GM12872 (cell line): ENCODE results near the gene SP140.

ENCODE experiments used
- CTCF ChIP-seq: IDR thresholded peaks from 3 replicates; pipeline ENCODE4 v1.5.1; 2011; ENCODE audit warnings: low read depth, mild to moderate bottlenecking, low read length, moderate library complexity; ENCODE audit not compliant: insufficient read depth

Gene SP140

DNA sequence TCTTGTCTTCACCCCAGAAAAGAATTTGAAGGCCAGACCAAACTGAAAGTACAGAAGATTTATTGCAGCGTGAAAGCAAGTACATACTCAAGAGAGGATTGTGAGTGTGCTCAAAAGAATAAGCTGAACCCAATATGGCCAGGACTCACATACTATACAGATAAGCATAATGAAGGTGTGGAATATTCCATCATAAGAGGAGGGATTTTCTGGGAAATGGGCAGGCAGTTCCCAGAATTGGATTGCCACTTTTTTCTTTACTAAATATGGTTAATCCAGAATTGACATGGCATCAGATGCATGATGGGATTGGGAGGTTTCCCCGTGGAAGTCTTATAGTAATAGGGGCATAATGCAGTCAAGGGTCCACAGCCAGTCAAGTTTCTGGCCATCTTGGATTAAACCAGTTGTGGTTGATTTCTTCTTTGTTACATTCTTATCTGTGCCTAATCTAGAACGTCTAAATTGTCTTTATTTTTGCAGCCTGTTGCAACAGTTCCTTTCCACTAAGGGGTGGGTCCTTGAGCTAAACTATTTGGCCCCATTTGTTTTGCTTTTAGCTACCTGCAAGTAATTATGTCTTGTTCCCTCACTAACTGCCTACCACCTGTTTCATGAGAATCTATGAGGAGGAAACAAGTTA is 110.4 kb downstream of the SP140 start:
- TF ChIP-seq CTCF = no peak

GRCh38 chr2:230343747-230344146 is 118.2 kb downstream of the SP140 start:
- no peak for TF ChIP-seq CTCF

DNA sequence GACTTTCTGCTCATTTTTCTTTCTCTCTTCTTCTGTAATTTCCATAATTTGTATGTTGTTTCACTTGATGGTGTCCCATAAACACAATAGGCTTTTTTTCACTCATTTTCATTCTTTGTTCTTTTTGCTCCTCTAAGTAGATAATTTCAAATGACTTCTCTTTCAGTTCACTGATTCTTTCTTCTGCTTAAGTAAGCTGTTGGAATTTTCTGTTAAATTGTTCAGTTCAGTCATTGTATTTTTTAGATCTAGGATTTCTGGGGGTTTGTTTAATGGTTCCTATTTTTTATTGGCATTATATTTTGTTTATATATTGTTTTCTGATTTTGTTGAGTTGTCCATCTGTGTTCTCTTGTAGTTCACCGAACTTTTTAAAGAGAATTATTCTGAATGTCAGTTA is 120.9 kb downstream of the SP140 start:
- TF ChIP-seq CTCF = no peak

DNA sequence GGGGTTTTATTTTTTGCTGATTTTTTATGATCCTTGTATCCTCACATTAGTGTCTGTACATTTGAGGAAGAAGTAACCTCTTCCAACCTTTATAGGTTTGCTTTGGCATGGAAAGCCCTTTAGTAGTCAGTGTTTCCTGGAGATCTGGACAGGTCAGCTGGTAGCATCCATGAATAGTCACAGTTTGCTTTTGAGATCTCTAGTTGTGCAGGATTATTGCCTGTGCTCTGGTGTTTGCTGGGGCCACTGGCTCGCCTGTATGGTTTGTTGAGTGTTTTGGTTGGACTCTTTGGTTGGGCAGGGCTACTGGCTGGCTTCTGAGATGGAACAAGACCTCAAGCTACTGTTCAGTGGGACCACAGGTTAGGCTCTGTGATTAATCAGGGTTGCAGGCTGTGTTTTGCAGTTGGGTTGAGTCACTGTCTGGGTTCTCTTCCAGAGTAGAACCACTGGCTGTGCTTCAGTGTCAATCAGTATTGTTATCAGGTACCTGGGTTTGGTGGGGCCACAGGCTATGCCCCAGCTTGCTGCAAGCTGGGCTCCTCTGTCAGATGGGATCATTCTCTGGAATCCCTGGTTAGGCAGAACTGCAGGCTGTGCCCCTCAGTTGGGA is 121.5 kb downstream of the SP140 start:
- TF ChIP-seq CTCF = no peak

DNA sequence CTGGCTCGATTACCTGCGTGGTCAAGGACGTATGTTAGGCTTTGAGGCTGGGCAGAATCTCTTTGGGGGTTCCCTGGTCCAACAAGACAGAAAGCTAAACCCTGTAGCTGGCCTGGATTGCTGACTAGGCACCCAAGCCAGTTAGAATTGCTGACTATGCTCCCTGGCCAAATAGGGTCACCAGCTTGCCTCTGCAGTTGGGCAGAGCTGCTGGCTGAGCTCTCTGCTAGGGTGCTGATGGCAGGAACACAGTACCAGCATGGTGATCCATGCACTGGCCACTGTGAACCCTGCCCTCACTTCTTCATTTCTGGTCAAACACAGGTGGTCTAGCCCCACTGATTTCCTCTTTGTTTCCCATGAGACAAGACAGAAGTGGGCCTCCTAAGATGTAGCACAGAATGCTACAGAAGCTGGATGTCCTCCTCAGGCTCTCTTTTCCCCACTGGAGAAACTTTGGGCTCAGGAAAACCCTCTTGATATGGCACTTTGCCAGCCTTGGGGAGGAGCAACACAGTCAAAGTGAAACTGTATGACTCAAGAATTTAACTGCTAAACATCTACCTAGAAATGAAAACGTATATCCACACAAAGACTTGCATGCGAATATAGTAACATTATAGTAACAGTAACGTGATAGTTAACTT is 122.2 kb downstream of the SP140 start:
- TF ChIP-seq CTCF = no peak

DNA sequence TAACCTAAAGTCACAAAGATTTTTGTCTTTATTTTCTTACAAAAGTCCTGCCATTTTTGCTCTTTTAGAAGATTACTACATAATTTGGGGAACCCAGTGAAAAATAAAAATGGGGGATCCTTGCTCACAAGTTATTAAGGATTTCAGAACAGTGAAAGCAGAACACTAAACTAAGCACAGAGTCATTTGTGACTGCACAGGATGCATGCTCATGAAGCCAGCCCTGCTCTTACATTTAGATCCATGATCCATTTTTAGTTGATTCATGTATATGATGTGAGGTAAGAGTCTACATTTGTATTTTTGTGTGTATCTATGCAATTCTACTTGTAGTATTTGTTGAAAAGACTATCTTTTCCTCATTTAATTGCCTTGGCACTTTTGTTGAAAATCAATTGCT is 123.3 kb downstream of the SP140 start:
- TF ChIP-seq CTCF = no peak

DNA sequence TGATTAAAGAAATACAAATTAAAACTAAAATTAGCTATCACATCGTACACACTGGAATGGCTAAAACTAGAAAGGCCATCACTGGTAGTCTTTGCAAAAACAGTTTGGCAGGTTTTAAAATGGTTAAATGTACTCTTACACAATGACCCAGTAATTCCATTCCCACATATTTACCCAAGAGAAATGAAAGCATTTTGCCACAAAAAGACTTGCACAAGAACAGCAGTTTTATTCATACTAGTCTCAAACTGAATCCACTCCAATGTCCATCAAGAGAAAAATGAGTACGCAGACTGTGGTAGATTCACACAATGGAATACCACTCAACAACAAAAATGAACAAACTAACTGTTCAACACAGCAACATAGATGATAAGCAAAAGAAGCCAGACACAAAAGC is 130.5 kb downstream of the SP140 start:
- no peak for TF ChIP-seq CTCF
